Retinal pigment epithelial cell (primary cell): ENCODE measurements around the gene ARL8A.

Experiments used
- DNase-seq: peaks from one replicate; pipeline ENCODE4 v3.0.0-alpha.2; 2010; ENCODE audit warnings: low read depth
- H3K4me3 ChIP-seq: 2 replicates; pipeline ENCODE4 v1.5.1; 2011; ENCODE audit warnings: mild to moderate bottlenecking, low read length, control low read depth, moderate library complexity
- TF ChIP-seq, protein P1 (sequence below): conservative IDR thresholded peaks from 2 replicates; pipeline ENCODE4 v1.5.1; 2011; ENCODE audit warnings: low read depth, low read length, control low read depth, inconsistent platforms

The ARL8A gene

DNA sequence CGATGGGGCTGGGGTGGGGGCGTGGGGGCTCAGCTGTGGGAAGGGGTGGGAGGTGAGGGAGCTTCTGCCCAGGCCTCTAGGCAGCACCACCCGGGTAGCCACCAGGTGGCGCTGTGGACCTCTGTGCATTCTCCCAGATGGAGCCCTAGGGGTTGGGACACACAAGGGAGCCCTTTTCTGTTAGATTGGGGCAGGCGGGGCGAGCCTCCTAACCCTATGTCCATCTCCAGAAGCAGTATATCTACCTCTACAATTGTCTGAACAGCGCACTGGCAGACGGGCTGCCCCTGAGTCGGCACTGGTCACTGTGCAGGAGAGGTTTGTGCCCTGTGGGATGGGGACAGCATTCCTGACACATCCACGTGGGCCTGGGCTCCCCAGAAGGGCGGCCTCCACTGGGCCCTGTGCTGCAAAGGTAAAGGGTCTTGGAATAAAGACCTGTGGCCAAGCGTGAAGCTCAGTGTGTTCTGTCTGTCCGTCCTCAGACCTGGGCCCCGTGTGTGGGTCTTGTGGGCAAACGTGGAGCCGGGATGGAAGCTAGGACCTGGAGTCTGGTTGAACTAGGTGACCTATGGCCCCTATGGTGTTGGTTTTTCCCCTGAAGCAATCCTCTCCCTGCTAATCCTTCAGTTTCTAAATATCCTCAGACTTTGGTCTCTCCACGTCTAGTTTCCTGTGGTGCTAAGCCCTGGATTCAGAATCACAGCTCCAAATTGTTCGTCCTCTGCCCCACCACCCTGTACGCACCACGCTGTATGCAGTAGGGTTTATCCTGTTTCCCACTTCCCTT lies 44.7 kb upstream of the ARL8A start:
- no peak overlapping the region for H3K4me3 ChIP-seq
- DNase-seq, result no peak
- TF ChIP-seq, protein P1, sequence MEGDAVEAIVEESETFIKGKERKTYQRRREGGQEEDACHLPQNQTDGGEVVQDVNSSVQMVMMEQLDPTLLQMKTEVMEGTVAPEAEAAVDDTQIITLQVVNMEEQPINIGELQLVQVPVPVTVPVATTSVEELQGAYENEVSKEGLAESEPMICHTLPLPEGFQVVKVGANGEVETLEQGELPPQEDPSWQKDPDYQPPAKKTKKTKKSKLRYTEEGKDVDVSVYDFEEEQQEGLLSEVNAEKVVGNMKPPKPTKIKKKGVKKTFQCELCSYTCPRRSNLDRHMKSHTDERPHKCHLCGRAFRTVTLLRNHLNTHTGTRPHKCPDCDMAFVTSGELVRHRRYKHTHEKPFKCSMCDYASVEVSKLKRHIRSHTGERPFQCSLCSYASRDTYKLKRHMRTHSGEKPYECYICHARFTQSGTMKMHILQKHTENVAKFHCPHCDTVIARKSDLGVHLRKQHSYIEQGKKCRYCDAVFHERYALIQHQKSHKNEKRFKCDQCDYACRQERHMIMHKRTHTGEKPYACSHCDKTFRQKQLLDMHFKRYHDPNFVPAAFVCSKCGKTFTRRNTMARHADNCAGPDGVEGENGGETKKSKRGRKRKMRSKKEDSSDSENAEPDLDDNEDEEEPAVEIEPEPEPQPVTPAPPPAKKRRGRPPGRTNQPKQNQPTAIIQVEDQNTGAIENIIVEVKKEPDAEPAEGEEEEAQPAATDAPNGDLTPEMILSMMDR, result peak; percentile 73

DNA sequence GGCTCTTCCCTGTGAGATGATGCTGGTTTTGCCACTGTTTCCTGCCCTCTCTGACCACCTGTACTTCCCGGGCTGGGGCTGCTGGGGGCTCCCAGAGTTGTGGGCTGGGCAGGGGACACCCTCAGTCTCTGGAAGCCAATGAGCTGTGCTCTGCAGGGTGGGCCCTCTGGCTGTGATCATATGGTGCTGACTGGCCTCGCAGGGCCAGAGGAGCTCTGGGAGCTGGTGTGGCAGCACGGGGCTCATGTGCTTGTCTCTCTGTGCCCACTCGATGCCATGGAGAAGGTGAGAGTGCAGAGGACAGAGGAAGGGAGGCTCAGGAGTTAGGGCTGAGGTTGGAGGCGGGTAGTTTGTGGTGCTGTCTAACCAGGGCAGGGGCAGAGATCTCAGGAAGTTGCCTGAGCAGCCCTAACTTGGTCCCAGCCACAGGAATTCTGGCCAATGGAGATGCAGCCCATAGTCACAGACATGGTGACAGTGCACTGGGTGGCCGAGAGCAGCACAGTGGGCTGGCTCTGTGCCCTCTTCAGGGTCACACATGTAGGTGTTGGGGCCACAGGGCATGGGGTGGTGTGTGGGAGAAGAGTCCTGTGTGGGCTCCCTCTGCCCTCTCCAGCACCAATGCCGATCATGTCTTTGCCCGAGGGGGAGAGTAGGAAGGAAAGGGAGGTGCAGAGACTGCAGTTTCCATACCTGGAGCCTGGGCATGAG lies 43.3 kb upstream of the ARL8A start:
- H3K4me3 ChIP-seq, result no peak overlapping the region
- TF ChIP-seq, protein P1, result no peak
- no peak for DNase-seq

GRCh38 chr1:202187041-202187671 lies 42.6 kb upstream of the ARL8A start:
- TF ChIP-seq, protein P1, result no peak

GRCh38 chr1:202186327-202186726 lies 41.8 kb upstream of the ARL8A start:
- H3K4me3 ChIP-seq, result no peak overlapping the region
- TF ChIP-seq, protein P1, result no peak
- DNase-seq, result no peak

More at GRCh38 chr1:202187041-202187671, 42.6 kb upstream of the ARL8A start:
- no peak overlapping the region for H3K4me3 ChIP-seq
- DNase-seq, result no peak

- TF ChIP-seq, protein P1, result peak; percentile 92
- DNase-seq, result peak; percentile 58
- no peak overlapping the region for H3K4me3 ChIP-seq
Observed at GRCh38 chr1:202184750-202185460, 40.4 kb upstream of the ARL8A start.

DNA sequence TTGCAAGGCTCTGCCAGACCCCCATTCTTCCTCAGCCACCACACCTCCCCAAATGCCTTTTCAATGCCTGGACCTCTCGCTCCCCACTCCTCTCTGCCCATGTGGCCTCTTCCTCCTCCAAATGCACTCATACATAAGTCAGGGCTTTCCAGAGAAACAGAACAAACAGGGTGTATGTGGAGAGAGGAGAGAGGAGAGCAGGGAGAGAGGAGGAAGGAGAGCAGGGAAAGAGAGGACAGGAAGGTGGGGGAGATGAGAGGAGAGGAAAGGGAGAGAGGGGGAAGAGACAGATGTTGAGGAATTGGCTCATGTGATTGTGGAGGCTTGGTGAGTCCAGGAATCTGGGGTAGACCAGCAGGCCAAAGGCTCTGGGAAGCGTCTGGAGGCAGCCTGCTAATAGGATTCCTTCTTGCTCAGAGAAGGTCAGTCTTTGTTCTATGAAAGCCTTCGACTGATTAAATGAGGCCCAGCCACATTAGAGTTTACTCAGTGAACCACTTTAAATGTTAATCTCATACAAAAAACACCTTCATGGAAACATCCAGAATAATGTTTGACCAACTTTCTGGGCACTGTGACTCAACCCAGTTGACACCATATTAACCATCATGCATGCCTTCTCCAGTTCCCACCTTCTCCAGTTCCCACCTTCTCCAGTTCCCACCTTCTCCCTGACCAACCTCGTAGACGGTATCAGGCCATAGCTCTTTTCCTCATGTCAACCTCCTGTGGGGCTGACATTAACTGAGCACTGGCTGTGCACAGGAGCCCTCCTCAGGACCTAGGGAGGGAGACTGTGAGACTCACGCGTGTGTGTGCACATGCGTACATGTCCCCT lies 37.7 kb upstream of the ARL8A start:
- no peak for DNase-seq
- TF ChIP-seq, protein P1, result no peak
- no peak overlapping the region for H3K4me3 ChIP-seq
